Cardiac muscle cell (in vitro differentiated cells and primary cell): ENCODE measurements around the gene ANKRD12. TPM values are rescaled to one million over a fixed set of nuclear protein-coding genes. Genes with fewer than 3 reads are reported as not detected.
"Not testable (repeated sequence)": the region's sequence is repeated elsewhere in the genome, so short reads cannot be mapped to it uniquely, and the experiment has no call there.

ENCODE experiments used
- DNase-seq, 2 donors: peaks; one replicate each; pipeline versions ENCODE4 v3.0.0 to v3.0.0-alpha.2; 2010 to 2017; ENCODE audit warnings: low read depth in 1 of 2, low spot score in 1 of 2
- H3K27ac ChIP-seq: fragments of 200-600 bp; sonication (generic); 2 replicates; pipeline ENCODE4 v1.5.1; 2016
- H3K27me3 ChIP-seq: fragments of 200-600 bp; sonication (generic); 2 replicates; pipeline ENCODE4 v1.6.0; 2016; ENCODE audit warnings: control low read depth
- H3K36me3 ChIP-seq: fragments of 200-600 bp; sonication (generic); 2 replicates; pipeline ENCODE4 v1.5.1; 2016; ENCODE audit warnings: control low read depth
- H3K4me1 ChIP-seq: fragments of 200-600 bp; sonication (generic); 2 replicates; pipeline ENCODE4 v1.8.1; 2017; ENCODE audit warnings: low read depth, mild to moderate bottlenecking, mixed run types
- H3K4me3 ChIP-seq: fragments of 200-600 bp; sonication (generic); 2 replicates; pipeline ENCODE4 v1.5.1; 2016; ENCODE audit warnings: mild to moderate bottlenecking
- H3K9me3 ChIP-seq: fragments of 200-600 bp; sonication (generic); 2 replicates; pipeline ENCODE4 v1.5.1; 2017; ENCODE audit warnings: low read depth, mild to moderate bottlenecking, control low read depth
- CTCF ChIP-seq: IDR thresholded peaks from 2 replicates; pipeline ENCODE4 v1.5.1; 2012; ENCODE audit warnings: low read depth, mild to moderate bottlenecking, low read length
- polyA plus RNA-seq: library from polyadenylated mRNA; unstranded; fragments of >200 nt; fragmentation: Nextera tagmentation; extraction: Ambion mirVana; gene quantifications from 2 replicates; pipeline ENCODE4 v1.2.1, GENCODE V29; 2016
- total RNA-seq: library from RNA; depleted of rRNA; stranded (reverse); fragments of >200 nt; gene quantifications from 2 replicates; pipeline ENCODE4 v1.2.3, GENCODE V29; 2016

The ANKRD12 gene
- total and polyA plus RNA-seq, 2 experiments from 2014 or later, result 21.5 to 88.8 TPM

- no peak for DNase-seq
These were observed 112.1 kb downstream of the ANKRD12 start for GRCh38 chr18:9248661-9249060.

GRCh38 chr18:9249254-9249653 lies 112.7 kb downstream of the ANKRD12 start:
- no peak for DNase-seq
- Histone ChIP-seq H3K36me3 (peaks cover 9% of the 10 kb centered on the region), H3K4me3 (no peak overlapping the region), H3K4me1 (no peaks in the 10 kb centered on the region), H3K27ac (no peak overlapping the region), H3K9me3 (no peaks in the 10 kb centered on the region), H3K27me3 (no peaks in the 10 kb centered on the region)
- TF ChIP-seq CTCF, result no peak

More at GRCh38 chr18:9248661-9249060, 112.1 kb downstream of the ANKRD12 start:
- Histone ChIP-seq H3K27me3 (no peaks in the 10 kb centered on the region), H3K9me3 (no peaks in the 10 kb centered on the region), H3K27ac (no peak overlapping the region), H3K36me3 (peaks cover 5% of the 10 kb centered on the region), H3K4me3 (no peak overlapping the region), H3K4me1 (no peaks in the 10 kb centered on the region)
- TF ChIP-seq CTCF, result no peak

- Histone ChIP-seq H3K9me3 (no peaks in the 10 kb centered on the region), H3K4me1 (no peaks in the 10 kb centered on the region), H3K4me3 (no peak overlapping the region), H3K27me3 (no peaks in the 10 kb centered on the region), H3K27ac (no peak overlapping the region), H3K36me3 (peaks cover 12% of the 10 kb centered on the region)
- no peak for DNase-seq
- no peak for TF ChIP-seq CTCF
These were observed 122.6 kb downstream of the ANKRD12 start for GRCh38 chr18:9259173-9259572.

- H3K9me3 ChIP-seq, result no peaks in the 10 kb centered on the region
- no peaks in the 10 kb centered on the region for H3K27me3 ChIP-seq
- no peak overlapping the region for H3K4me3 ChIP-seq
- TF ChIP-seq CTCF, result no peak
- peaks cover 7% of the 10 kb centered on the region for H3K36me3 ChIP-seq
- H3K27ac ChIP-seq, result no peak overlapping the region
- H3K4me1 ChIP-seq, result no peaks in the 10 kb centered on the region
- DNase-seq, result peak in 1 of 2 donors; percentile 29
These were observed 124.1 kb downstream of the ANKRD12 start for GRCh38 chr18:9260388-9261380.

GRCh38 chr18:9263264-9263663 lies 126.7 kb downstream of the ANKRD12 start:
- no peaks in the 10 kb centered on the region for H3K27me3 ChIP-seq
- no peaks in the 10 kb centered on the region for H3K4me1 ChIP-seq
- no peak overlapping the region for H3K4me3 ChIP-seq
- no peak for TF ChIP-seq CTCF
- H3K36me3 ChIP-seq, result peaks cover 7% of the 10 kb centered on the region
- H3K9me3 ChIP-seq, result no peaks in the 10 kb centered on the region
- no peak for DNase-seq
- no peak overlapping the region for H3K27ac ChIP-seq

- H3K27me3 ChIP-seq, H3K36me3 ChIP-seq, H3K4me1 ChIP-seq, H3K9me3 ChIP-seq, H3K27ac ChIP-seq, H3K4me3 ChIP-seq: not testable (repeated sequence)
- DNase-seq, result peak in 1 of 2 donors; percentile 7
These were observed 128.2 kb downstream of the ANKRD12 start for GRCh38 chr18:9264797-9265196.
